ENCODE data around the gene TLN1.

The TLN1 gene

GRCh38 chr9:35749515-35750255 lies 17.7 kb upstream of the TLN1 start:
- DNase-seq: peak; percentile 33

- DNase-seq: peak; percentile 50
Observed at GRCh38 chr9:35748858-35749514, 17.0 kb upstream of the TLN1 start, which contains the start of the genes GBA2 and RGP1. Gene GBA2, minus strand, starts transcription at chr9:35749228. Its CDS starts 524 bp downstream, at chr9:35748704. Gene RGP1, plus strand, starts transcription at chr9:35749287. Its CDS starts 469 bp downstream, at chr9:35749756.

GRCh38 chr9:35748242-35748857 lies 16.4 kb upstream of the TLN1 start:
- no peak for DNase-seq

- no peak for DNase-seq
Observed at GRCh38 chr9:35746583-35746982, 14.6 kb upstream of the TLN1 start.

GRCh38 chr9:35745569-35745968 lies 13.6 kb upstream of the TLN1 start:
- DNase-seq: no peak

- no peak for DNase-seq
Observed at GRCh38 chr9:35743880-35744518, 12.0 kb upstream of the TLN1 start.

- no peak for DNase-seq
Observed at GRCh38 chr9:35743452-35743851, 11.5 kb upstream of the TLN1 start.

- no peak for DNase-seq
Observed at GRCh38 chr9:35741740-35742139, 9.7 kb upstream of the TLN1 start.

- DNase-seq: no peak
Observed at GRCh38 chr9:35740243-35740642, 8.2 kb upstream of the TLN1 start.

GRCh38 chr9:35738924-35739323 lies 6.9 kb upstream of the TLN1 start:
- DNase-seq: no peak

- no peak for DNase-seq
Observed at GRCh38 chr9:35738186-35738585, 6.2 kb upstream of the TLN1 start.

- DNase-seq: no peak
Observed at GRCh38 chr9:35737143-35737542, 5.1 kb upstream of the TLN1 start.

- DNase-seq: peak; percentile 51
Observed at GRCh38 chr9:35736201-35736633, 4.2 kb upstream of the TLN1 start.

GRCh38 chr9:35734096-35734495 lies 2.1 kb upstream of the TLN1 start:
- DNase-seq: no peak

- DNase-seq: no peak
Observed at GRCh38 chr9:35732800-35733541, 976 bp upstream of the TLN1 start.

GRCh38 chr9:35731415-35732184 lies 395 bp downstream of the TLN1 start:
- DNase-seq: no peak

- DNase-seq: no peak
Observed at GRCh38 chr9:35730486-35730854, 1.5 kb downstream of the TLN1 start.

GRCh38 chr9:35729700-35730485 lies 2.1 kb downstream of the TLN1 start:
- no peak for DNase-seq

- DNase-seq: no peak
Observed at GRCh38 chr9:35729101-35729500, 2.9 kb downstream of the TLN1 start.

- no peak for DNase-seq
Observed at GRCh38 chr9:35728041-35728971, 3.7 kb downstream of the TLN1 start.
